B cell (primary cell): Measurements from ENCODE around the gene ACTR5. TPM values are rescaled to one million over a fixed set of nuclear protein-coding genes. Genes with fewer than 3 reads are reported as not detected.

Source experiments
- ATAC-seq: fragments of 200-7000 bp; cut with Tn5 transposase; one replicate; pipeline ENCODE4 v1.10.0; 2021; ENCODE audit warnings: low read depth, mild to moderate bottlenecking, moderate number of reproducible peaks, moderate library complexity
- CTCF ChIA-PET: fragments of 350-600 bp; sonication (Branson Sonifier 250); formaldehyde crosslinking; loops from one replicate; lab custom pipeline; 2021; ENCODE audit warnings: antibody characterized with exemption, inconsistent platforms; lab: Charles Lee
- POLR2A ChIA-PET: fragments of 350-600 bp; sonication (Branson Sonifier 250); formaldehyde crosslinking; loops from one replicate; lab custom pipeline; 2021; ENCODE audit warnings: antibody characterized with exemption; lab: Charles Lee
- DNase-seq: peaks from one replicate; pipeline ENCODE4 v3.0.0; 2013
- H2AFZ ChIP-seq: 2 replicates; pipeline ENCODE4 v1.6.1; 2012; ENCODE audit warnings: mild to moderate bottlenecking, low read depth, low read length; ENCODE audit not compliant: insufficient read depth, poor library complexity, severe bottlenecking
- H3K27ac ChIP-seq, 2 donors: 1 replicate in 1 of 2; 2 replicates in 1 of 2; pipeline ENCODE4 v1.5.1; 2012 to 2013; ENCODE audit warnings: low read length in 2 of 2, mild to moderate bottlenecking in 2 of 2, moderate library complexity in 1 of 2
- H3K27me3 ChIP-seq, 4 experiments: fragments of 200-600 bp in 1 of 4; sonication (generic) in 1 of 4; replicated peaks in 1 of 4; 1 replicate in 2 of 4; 2 replicates in 2 of 4; pipeline versions ENCODE4 v1.6.1 to v1.7.0; 2013 to 2016; ENCODE audit warnings: low read length in 3 of 4, mild to moderate bottlenecking in 2 of 4, mixed read lengths in 1 of 4, moderate library complexity in 1 of 4; ENCODE audit not compliant: insufficient read depth in 4 of 4, control insufficient read depth in 3 of 4; ENCODE audit errors: control extremely low read depth in 1 of 4
- H3K36me3 ChIP-seq, 2 experiments: replicated peaks in 1 of 2; 1 replicate in 1 of 2; 2 replicates in 1 of 2; pipeline versions ENCODE4 v1.6.1 to v1.7.1; 2013; ENCODE audit warnings: low read length in 1 of 2; ENCODE audit not compliant: insufficient read depth in 2 of 2, control insufficient read depth in 1 of 2; ENCODE audit errors: control extremely low read depth in 1 of 2, extremely low read depth in 1 of 2
- H3K4me1 ChIP-seq, 2 donors: fragments of 200-600 bp in 1 of 2; sonication (generic) in 1 of 2; 1 replicate in 1 of 2; 2 replicates in 1 of 2; pipeline versions ENCODE4 v1.5.1 to v1.6.1; 2013 to 2017; ENCODE audit warnings: low read length in 2 of 2; ENCODE audit not compliant: control insufficient read depth in 2 of 2, insufficient read depth in 2 of 2
- H3K4me2 ChIP-seq: replicated peaks from 2 replicates; pipeline ENCODE3; 2012; ENCODE audit warnings: mild to moderate bottlenecking, low read depth, low read length; ENCODE audit not compliant: poor library complexity, severe bottlenecking
- H3K4me3 ChIP-seq, 5 experiments: fragments of 200-600 bp in 1 of 5; sonication (generic) in 1 of 5; 1 replicate in 3 of 5; 2 replicates in 2 of 5; pipeline versions ENCODE4 v1.5.1 to v1.7.0; 2011 to 2016; ENCODE audit warnings: low read length in 4 of 5, mild to moderate bottlenecking in 4 of 5, low read depth in 2 of 5, control low read depth in 1 of 5, moderate library complexity in 1 of 5; ENCODE audit not compliant: insufficient read depth in 1 of 5; ENCODE audit errors: control extremely low read depth in 1 of 5, extremely low read depth in 1 of 5
- H3K79me2 ChIP-seq: fragments of 200-600 bp; sonication (generic); one replicate; pipeline ENCODE4 v1.6.0; 2016; ENCODE audit warnings: low read length; ENCODE audit not compliant: control insufficient read depth, insufficient read depth
- H3K9ac ChIP-seq: fragments of 200-600 bp; sonication (generic); 2 replicates; pipeline ENCODE4 v1.6.1; 2017; ENCODE audit warnings: mild to moderate bottlenecking, low read length, moderate library complexity
- H3K9me3 ChIP-seq, 3 donors: one replicate each; pipeline versions ENCODE4 v1.6.1 to v1.7.1; 2013; ENCODE audit warnings: low read length in 2 of 3; ENCODE audit not compliant: control insufficient read depth in 2 of 3, insufficient read depth in 1 of 3; ENCODE audit errors: control extremely low read depth in 1 of 3
- H4K20me1 ChIP-seq: 2 replicates; pipeline ENCODE4 v1.6.0; 2012; ENCODE audit warnings: mild to moderate bottlenecking, low read length; ENCODE audit not compliant: insufficient read depth, control insufficient read depth, poor library complexity, severe bottlenecking
- H3K27ac Mint-ChIP-seq: one replicate; pipeline ENCODE4 v1.8.0; 2021; ENCODE audit warnings: mixed read lengths
- H3K27me3 Mint-ChIP-seq: one replicate; pipeline ENCODE4 v1.8.0; 2021; ENCODE audit warnings: mixed read lengths
- H3K4me1 Mint-ChIP-seq: one replicate; pipeline ENCODE4 v1.8.0; 2021; ENCODE audit warnings: mixed read lengths
- H3K4me3 Mint-ChIP-seq: one replicate; pipeline ENCODE4 v1.8.0; 2021; ENCODE audit warnings: mixed read lengths
- H3K9me3 Mint-ChIP-seq: one replicate; pipeline ENCODE4 v1.8.0; 2022; ENCODE audit warnings: mixed read lengths; ENCODE audit not compliant: insufficient read depth
- EZH2 ChIP-seq: IDR thresholded peaks from 2 replicates; pipeline ENCODE4 v1.6.1; 2012; ENCODE audit warnings: borderline replicate concordance, low read depth, mild to moderate bottlenecking, moderate library complexity, low read length; ENCODE audit not compliant: insufficient read depth, poor library complexity, severe bottlenecking
- WGBS: methylation state at CpG from one replicate; pipeline ENCODE4 v1.1.5; 2013; ENCODE audit warnings: missing lambda C conversion rate; ENCODE audit not compliant: insufficient coverage; 5-methylcytosine and 5-hydroxymethylcytosine counted together
- intact Hi-C: fragments of 100-400 bp; cut with micrococcal nuclease; formaldehyde crosslinking; loops from one replicate; pipeline ENCODE4 v1.10.0; 2022
- polyA plus RNA-seq: library from polyadenylated mRNA; depleted of rRNA; stranded (reverse); fragments of >200 nt; gene quantifications from 2 replicates; pipeline ENCODE4 v1.2.3, GENCODE V29; 2012
- total RNA-seq, 2 donors: library from RNA; stranded (reverse); fragments of 120-200 nt in 1 of 2; gene quantifications; 1 replicate in 1 of 2; 2 replicates in 1 of 2; pipeline versions ENCODE4 v1.2.3 to v1.2.4, GENCODE V29; 2013 to 2022
- TF ChIP-seq, protein P1 (sequence below): fragments of 200-600 bp; IDR thresholded peaks from one replicate; pipeline ENCODE4 v1.8.0; 2022; ENCODE audit warnings: antibody characterized with exemption, mild to moderate bottlenecking

Gene ACTR5
- total and polyA plus RNA-seq, 2 donors (not counting 1 experiment from before 2014, with no cell fraction given), result 15.4 to 18.0 TPM

DNA sequence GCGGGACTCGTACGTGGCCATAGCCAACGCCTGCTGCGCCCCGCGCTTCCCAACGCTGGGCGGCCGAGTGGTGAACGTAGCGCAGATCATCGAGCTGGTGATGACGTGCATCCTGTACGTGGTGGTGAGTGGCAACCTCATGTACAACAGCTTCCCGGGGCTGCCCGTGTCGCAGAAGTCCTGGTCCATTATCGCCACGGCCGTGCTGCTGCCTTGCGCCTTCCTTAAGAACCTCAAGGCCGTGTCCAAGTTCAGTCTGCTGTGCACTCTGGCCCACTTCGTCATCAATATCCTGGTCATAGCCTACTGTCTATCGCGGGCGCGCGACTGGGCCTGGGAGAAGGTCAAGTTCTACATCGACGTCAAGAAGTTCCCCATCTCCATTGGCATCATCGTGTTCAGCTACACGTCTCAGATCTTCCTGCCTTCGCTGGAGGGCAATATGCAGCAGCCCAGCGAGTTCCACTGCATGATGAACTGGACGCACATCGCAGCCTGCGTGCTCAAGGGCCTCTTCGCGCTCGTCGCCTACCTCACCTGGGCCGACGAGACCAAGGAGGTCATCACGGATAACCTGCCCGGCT is 20.6 kb upstream of the ACTR5 start:
- Mint-ChIP-seq H3K27me3 (peaks cover 80% of the 10 kb centered on the region), H3K27ac (peak overlapping the region; percentile 75), H3K4me1 (peaks cover 75% of the 10 kb centered on the region), H3K4me3 (peak overlapping the region; percentile 66), H3K9me3 (peaks cover 2% of the 10 kb centered on the region)
- Histone ChIP-seq H3K4me1 (peaks cover 92 to 98% of the 10 kb centered on the region in 2 donors), H4K20me1 (no peaks in the 10 kb centered on the region), H3K9me3 (peaks cover 0 to 87% (median 21%) of the 10 kb centered on the region in 3 donors), H2AFZ (no peak overlapping the region), H3K27me3 (peaks cover 0 to 99% (median 86%) of the 10 kb centered on the region in 4 experiments), H3K4me2 (peak overlapping the region; percentile 43), H3K4me3 (no peak overlapping the region), H3K79me2 (no peaks in the 10 kb centered on the region), H3K36me3 (no peaks in the 10 kb centered on the region), H3K27ac (no peak overlapping the region), H3K9ac (no peak overlapping the region)
- TF ChIP-seq, protein P1, sequence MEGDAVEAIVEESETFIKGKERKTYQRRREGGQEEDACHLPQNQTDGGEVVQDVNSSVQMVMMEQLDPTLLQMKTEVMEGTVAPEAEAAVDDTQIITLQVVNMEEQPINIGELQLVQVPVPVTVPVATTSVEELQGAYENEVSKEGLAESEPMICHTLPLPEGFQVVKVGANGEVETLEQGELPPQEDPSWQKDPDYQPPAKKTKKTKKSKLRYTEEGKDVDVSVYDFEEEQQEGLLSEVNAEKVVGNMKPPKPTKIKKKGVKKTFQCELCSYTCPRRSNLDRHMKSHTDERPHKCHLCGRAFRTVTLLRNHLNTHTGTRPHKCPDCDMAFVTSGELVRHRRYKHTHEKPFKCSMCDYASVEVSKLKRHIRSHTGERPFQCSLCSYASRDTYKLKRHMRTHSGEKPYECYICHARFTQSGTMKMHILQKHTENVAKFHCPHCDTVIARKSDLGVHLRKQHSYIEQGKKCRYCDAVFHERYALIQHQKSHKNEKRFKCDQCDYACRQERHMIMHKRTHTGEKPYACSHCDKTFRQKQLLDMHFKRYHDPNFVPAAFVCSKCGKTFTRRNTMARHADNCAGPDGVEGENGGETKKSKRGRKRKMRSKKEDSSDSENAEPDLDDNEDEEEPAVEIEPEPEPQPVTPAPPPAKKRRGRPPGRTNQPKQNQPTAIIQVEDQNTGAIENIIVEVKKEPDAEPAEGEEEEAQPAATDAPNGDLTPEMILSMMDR, result no peak
- TF ChIP-seq EZH2, result peak; percentile 20
- DNase-seq, result peak; percentile 59
- ChIA-PET CTCF (interaction anchor here (3.7 kb wide), 1 partner anchor 165 kb away, joined by 14 read pairs; no protein-coding TSS in a partner anchor), POLR2A (no interaction called here)
- intact Hi-C loops, result loop anchor here (5.0 kb wide), 1 partner anchor 235 kb away; the partner anchor contains the start of gene DHX35
- WGBS, result 15% methylated on average over 46 of the region's 46 CpGs
- ATAC-seq, result no peak

- H4K20me1 ChIP-seq, result no peaks in the 10 kb centered on the region
- Mint-ChIP-seq H3K4me1 (peaks cover 70% of the 10 kb centered on the region), H3K27ac (peak overlapping the region; percentile 75), H3K27me3 (peaks cover 80% of the 10 kb centered on the region), H3K9me3 (peaks cover 2% of the 10 kb centered on the region), H3K4me3 (peak overlapping the region; percentile 66)
- no peak overlapping the region for H2AFZ ChIP-seq
- TF ChIP-seq, protein P1, result no peak
- peak; percentile 13 for TF ChIP-seq EZH2
- DNase-seq (no peak), ATAC-seq (no peak)
- 9% methylated on average over 48 of the region's 56 CpGs for WGBS
- ChIA-PET POLR2A (no interaction called here), CTCF (interaction anchor here (1.2 to 3.7 kb wide), 4 partner anchors 19 to 164 kb away, joined by 3 to 14 read pairs (median 4); no protein-coding TSS in a partner anchor)
- H3K79me2 ChIP-seq, result no peaks in the 10 kb centered on the region
- no peak overlapping the region for H3K4me3 ChIP-seq
- no peaks in the 10 kb centered on the region for H3K36me3 ChIP-seq
- peaks cover 0 to 83% (median 21%) of the 10 kb centered on the region in 3 donors for H3K9me3 ChIP-seq
- peaks cover 86 to 97% of the 10 kb centered on the region in 2 donors for H3K4me1 ChIP-seq
- intact Hi-C loops, result loop anchor here (5.0 kb wide), 1 partner anchor 234 kb away; the partner anchor contains the start of gene DHX35
- H3K27me3 ChIP-seq, result peaks cover 0 to 99% (median 89%) of the 10 kb centered on the region in 4 experiments
- no peak overlapping the region for H3K9ac ChIP-seq
- H3K27ac ChIP-seq, result no peak overlapping the region
- H3K4me2 ChIP-seq, result peak overlapping the region; percentile 43
These were observed 20.0 kb upstream of the ACTR5 start for GRCh38 chr20:38728191-38728781.
